CD4-positive, CD25-positive, alpha-beta regulatory T cell (primary cell): Measurements from ENCODE around the gene HLX. TPM values are rescaled to one million over a fixed set of nuclear protein-coding genes. Genes with fewer than 3 reads are reported as not detected.

Experiments
- ATAC-seq, 2 donors: fragments of 150-1000 bp; cut with Tn5 transposase; one replicate each; pipeline ENCODE4 v1.10.0; 2021; ENCODE audit warnings: low read depth in 2 of 2, moderate number of reproducible peaks in 2 of 2, moderate library complexity in 1 of 2
- DNase-seq, 3 donors: peaks; one replicate each; pipeline versions ENCODE4 v3.0.0 to v3.0.0-alpha.2; 2012 to 2022; ENCODE audit warnings: mixed read lengths in 1 of 3
- H3K27ac ChIP-seq: one replicate; pipeline ENCODE4 v1.7.0; 2013; ENCODE audit warnings: mild to moderate bottlenecking, low read length; ENCODE audit not compliant: insufficient read depth, poor library complexity, severe bottlenecking
- H3K27me3 ChIP-seq: one replicate; pipeline ENCODE4 v1.7.0; 2013; ENCODE audit warnings: low read length; ENCODE audit not compliant: control insufficient read depth, insufficient read depth
- H3K36me3 ChIP-seq: one replicate; pipeline ENCODE4 v1.7.0; 2013; ENCODE audit warnings: mild to moderate bottlenecking, low read length, moderate library complexity; ENCODE audit not compliant: control insufficient read depth, insufficient read depth
- H3K4me1 ChIP-seq: 2 replicates; pipeline ENCODE4 v1.7.0; 2013; ENCODE audit warnings: mild to moderate bottlenecking, low read length; ENCODE audit not compliant: insufficient read depth, control insufficient read depth, poor library complexity, severe bottlenecking
- H3K4me3 ChIP-seq: one replicate; pipeline ENCODE4 v1.7.0; 2013; ENCODE audit warnings: low read depth, mild to moderate bottlenecking, low read length, moderate library complexity
- H3K9me3 ChIP-seq, 2 experiments: 1 replicate in 1 of 2; 2 replicates in 1 of 2; pipeline ENCODE4 v1.7.0; 2013; ENCODE audit warnings: low read length in 2 of 2, mild to moderate bottlenecking in 1 of 2, moderate library complexity in 1 of 2; ENCODE audit not compliant: control insufficient read depth in 2 of 2
- H3K27ac Mint-ChIP-seq, 3 donors: one replicate each; pipeline ENCODE4 v1.8.0; 2020 to 2022; ENCODE audit warnings: mild to moderate bottlenecking in 3 of 3, mixed read lengths in 3 of 3, moderate library complexity in 2 of 3
- H3K27me3 Mint-ChIP-seq: one replicate; pipeline ENCODE4 v1.8.0; 2022; ENCODE audit warnings: mild to moderate bottlenecking, mixed read lengths
- H3K36me3 Mint-ChIP-seq: one replicate; pipeline ENCODE4 v1.8.0; 2020; ENCODE audit warnings: mixed read lengths
- H3K4me1 Mint-ChIP-seq, 4 donors: one replicate each; pipeline ENCODE4 v1.8.0; 2020 to 2022; ENCODE audit warnings: mixed read lengths in 4 of 4, mild to moderate bottlenecking in 1 of 4
- H3K4me3 Mint-ChIP-seq, 4 donors: one replicate each; pipeline ENCODE4 v1.8.0; 2020 to 2022; ENCODE audit warnings: mild to moderate bottlenecking in 4 of 4, mixed read lengths in 4 of 4, moderate library complexity in 3 of 4
- H3K9me3 Mint-ChIP-seq, 7 donors: one replicate each; pipeline ENCODE4 v1.8.0; 2020 to 2022; ENCODE audit warnings: mixed read lengths in 7 of 7, mild to moderate bottlenecking in 3 of 7, moderate library complexity in 2 of 7
- polyA plus RNA-seq, 4 donors: library from polyadenylated mRNA; unstranded; fragments of 300-500 nt; fragmentation: Illumina TruSeq; gene quantifications; one replicate each; pipeline ENCODE4 v1.2.3, GENCODE V29; 2021
- total RNA-seq: library from RNA; stranded (reverse); gene quantifications from one replicate; pipeline ENCODE4 v1.2.3, GENCODE V29; 2022

HLX gene
- total and polyA plus RNA-seq, 5 donors from 2014 or later, result 0.20 TPM; not detected in 4

DNA sequence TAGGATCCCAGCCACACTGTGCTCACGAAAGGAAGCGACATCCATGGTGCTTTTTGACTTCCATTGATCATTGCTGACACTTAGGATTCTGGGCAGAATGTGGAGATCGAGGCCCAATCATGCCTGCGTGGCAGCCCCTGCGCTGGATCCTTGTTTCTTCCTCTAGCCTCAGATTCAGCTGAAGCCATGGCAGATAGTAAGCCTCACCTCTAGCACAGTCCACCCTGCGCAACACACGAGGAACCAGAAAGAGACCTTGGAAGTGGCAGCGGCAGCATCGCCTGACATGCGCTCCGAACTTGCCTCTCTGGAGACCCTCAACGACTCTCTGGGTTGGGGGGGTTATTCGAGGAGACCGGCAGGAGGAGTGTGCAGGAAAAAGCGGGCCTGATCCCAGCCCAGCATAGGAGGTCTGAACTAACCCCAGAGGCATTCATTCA, 10.6 kb downstream of the HLX start:
- Mint-ChIP-seq H3K4me3 (no peak overlapping the region), H3K4me1 (no peaks in the 10 kb centered on the region), H3K36me3 (no peaks in the 10 kb centered on the region), H3K9me3 (peaks cover 0 to 8% (median 0%) of the 10 kb centered on the region in 7 donors), H3K27ac (no peak overlapping the region), H3K27me3 (peaks cover 62% of the 10 kb centered on the region)
- H3K4me3 ChIP-seq, result no peak overlapping the region
- no peak overlapping the region for H3K27ac ChIP-seq
- no peak for DNase-seq
- peaks cover 32% of the 10 kb centered on the region for H3K27me3 ChIP-seq
- no peaks in the 10 kb centered on the region for H3K36me3 ChIP-seq
- ATAC-seq, result no peak
- H3K4me1 ChIP-seq, result no peaks in the 10 kb centered on the region
- H3K9me3 ChIP-seq, result no peaks in the 10 kb centered on the region

DNA sequence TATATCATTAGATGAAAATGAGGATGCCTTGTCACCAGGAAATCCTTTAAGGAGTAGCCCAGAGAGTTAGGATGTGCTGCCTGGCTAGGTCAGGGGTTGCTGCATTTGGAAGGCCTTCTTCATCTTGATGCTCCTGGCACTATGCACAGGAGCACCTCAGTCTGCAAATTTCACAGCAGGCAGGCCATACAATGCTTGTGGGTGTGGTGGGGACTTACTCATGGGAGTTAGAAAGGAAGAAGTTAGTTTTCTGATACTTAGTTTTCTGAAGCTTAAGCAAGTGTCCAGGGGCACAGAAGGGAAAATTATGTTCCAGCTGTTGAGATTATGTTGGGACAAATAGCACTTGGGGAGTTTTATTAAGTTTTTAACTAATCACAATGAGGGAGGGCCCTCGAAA, 11.4 kb downstream of the HLX start:
- no peaks in the 10 kb centered on the region for H3K4me1 ChIP-seq
- peaks cover 57% of the 10 kb centered on the region for H3K27me3 Mint-ChIP-seq
- no peak overlapping the region for H3K4me3 ChIP-seq

GRCh38 chr1:220891224-220892085, 12.2 kb downstream of the HLX start:
- ATAC-seq (no peak), DNase-seq (no peak)
- H3K36me3 Mint-ChIP-seq, result no peaks in the 10 kb centered on the region
- H3K27me3 Mint-ChIP-seq, result peaks cover 55% of the 10 kb centered on the region
- Histone ChIP-seq H3K27ac (no peak overlapping the region), H3K36me3 (no peaks in the 10 kb centered on the region), H3K27me3 (peaks cover 32% of the 10 kb centered on the region), H3K4me1 (no peaks in the 10 kb centered on the region), H3K4me3 (no peak overlapping the region), H3K9me3 (no peaks in the 10 kb centered on the region)
- no peak overlapping the region for H3K27ac Mint-ChIP-seq
- no peak overlapping the region for H3K4me3 Mint-ChIP-seq
- peaks cover 0 to 10% (median 0%) of the 10 kb centered on the region in 7 donors for H3K9me3 Mint-ChIP-seq
- H3K4me1 Mint-ChIP-seq, result no peaks in the 10 kb centered on the region

More for the DNA sequence above, 11.4 kb downstream of the HLX start:
- Mint-ChIP-seq H3K4me1 (no peaks in the 10 kb centered on the region), H3K4me3 (no peak overlapping the region), H3K36me3 (no peaks in the 10 kb centered on the region), H3K9me3 (peaks cover 0 to 9% (median 0%) of the 10 kb centered on the region in 7 donors), H3K27ac (no peak overlapping the region)
- H3K9me3 ChIP-seq, result no peaks in the 10 kb centered on the region
- peaks cover 32% of the 10 kb centered on the region for H3K27me3 ChIP-seq
- no peak for DNase-seq
- no peak for ATAC-seq
- H3K36me3 ChIP-seq, result no peaks in the 10 kb centered on the region
- no peak overlapping the region for H3K27ac ChIP-seq

- H3K4me1 ChIP-seq, result no peaks in the 10 kb centered on the region
- no peak for ATAC-seq
- Mint-ChIP-seq H3K4me3 (no peak overlapping the region), H3K27ac (no peak overlapping the region), H3K9me3 (peaks cover 0 to 10% (median 0%) of the 10 kb centered on the region in 7 donors), H3K27me3 (peaks cover 55% of the 10 kb centered on the region), H3K36me3 (no peaks in the 10 kb centered on the region), H3K4me1 (no peaks in the 10 kb centered on the region)
- no peak overlapping the region for H3K27ac ChIP-seq
- no peak for DNase-seq
- peaks cover 32% of the 10 kb centered on the region for H3K27me3 ChIP-seq
- H3K9me3 ChIP-seq, result no peaks in the 10 kb centered on the region
- H3K4me3 ChIP-seq, result no peak overlapping the region
- no peaks in the 10 kb centered on the region for H3K36me3 ChIP-seq
Measured at GRCh38 chr1:220892086-220892376, 12.8 kb downstream of the HLX start.

GRCh38 chr1:220892997-220893700, 13.9 kb downstream of the HLX start:
- ATAC-seq (no peak), DNase-seq (no peak)
- Mint-ChIP-seq H3K36me3 (no peaks in the 10 kb centered on the region), H3K27ac (no peak overlapping the region), H3K4me1 (no peaks in the 10 kb centered on the region), H3K9me3 (peaks cover 0 to 10% (median 0%) of the 10 kb centered on the region in 7 donors), H3K27me3 (peaks cover 55% of the 10 kb centered on the region), H3K4me3 (no peak overlapping the region)
- Histone ChIP-seq H3K4me3 (no peak overlapping the region), H3K36me3 (no peaks in the 10 kb centered on the region), H3K27me3 (peaks cover 32% of the 10 kb centered on the region), H3K9me3 (no peaks in the 10 kb centered on the region), H3K4me1 (no peaks in the 10 kb centered on the region), H3K27ac (no peak overlapping the region)

GRCh38 chr1:220893701-220894024, 14.4 kb downstream of the HLX start:
- Mint-ChIP-seq H3K4me1 (no peaks in the 10 kb centered on the region), H3K36me3 (no peaks in the 10 kb centered on the region), H3K4me3 (no peak overlapping the region), H3K9me3 (peaks cover 0 to 10% (median 0%) of the 10 kb centered on the region in 7 donors), H3K27ac (no peak overlapping the region), H3K27me3 (peaks cover 50% of the 10 kb centered on the region)
- DNase-seq (no peak), ATAC-seq (no peak)
- Histone ChIP-seq H3K27ac (no peak overlapping the region), H3K27me3 (peaks cover 32% of the 10 kb centered on the region), H3K4me3 (no peak overlapping the region), H3K9me3 (no peaks in the 10 kb centered on the region), H3K36me3 (no peaks in the 10 kb centered on the region), H3K4me1 (no peaks in the 10 kb centered on the region)

- no peak for DNase-seq
- peaks cover 43% of the 10 kb centered on the region for H3K27me3 Mint-ChIP-seq
- H3K9me3 Mint-ChIP-seq, result peaks cover 0 to 10% (median 0%) of the 10 kb centered on the region in 7 donors
- peak in 1 of 2 donors; percentile 25 for ATAC-seq
- Histone ChIP-seq H3K9me3 (no peaks in the 10 kb centered on the region), H3K4me1 (no peaks in the 10 kb centered on the region), H3K27ac (no peak overlapping the region), H3K27me3 (peaks cover 32% of the 10 kb centered on the region), H3K36me3 (no peaks in the 10 kb centered on the region), H3K4me3 (no peak overlapping the region)
- no peaks in the 10 kb centered on the region for H3K36me3 Mint-ChIP-seq
- no peak overlapping the region for H3K4me3 Mint-ChIP-seq
- no peaks in the 10 kb centered on the region for H3K4me1 Mint-ChIP-seq
- H3K27ac Mint-ChIP-seq, result no peak overlapping the region
Measured at GRCh38 chr1:220894025-220894923, 15.0 kb downstream of the HLX start.
